Measurements from ENCODE around the gene C19orf25.
A peak's percentile ranks its signal among the peaks of the same experiment; 100 is the strongest.
"Not testable (repeated sequence)": the region's sequence is repeated elsewhere in the genome, so short reads cannot be mapped to it uniquely, and the experiment has no call there.

The C19orf25 gene

DNA sequence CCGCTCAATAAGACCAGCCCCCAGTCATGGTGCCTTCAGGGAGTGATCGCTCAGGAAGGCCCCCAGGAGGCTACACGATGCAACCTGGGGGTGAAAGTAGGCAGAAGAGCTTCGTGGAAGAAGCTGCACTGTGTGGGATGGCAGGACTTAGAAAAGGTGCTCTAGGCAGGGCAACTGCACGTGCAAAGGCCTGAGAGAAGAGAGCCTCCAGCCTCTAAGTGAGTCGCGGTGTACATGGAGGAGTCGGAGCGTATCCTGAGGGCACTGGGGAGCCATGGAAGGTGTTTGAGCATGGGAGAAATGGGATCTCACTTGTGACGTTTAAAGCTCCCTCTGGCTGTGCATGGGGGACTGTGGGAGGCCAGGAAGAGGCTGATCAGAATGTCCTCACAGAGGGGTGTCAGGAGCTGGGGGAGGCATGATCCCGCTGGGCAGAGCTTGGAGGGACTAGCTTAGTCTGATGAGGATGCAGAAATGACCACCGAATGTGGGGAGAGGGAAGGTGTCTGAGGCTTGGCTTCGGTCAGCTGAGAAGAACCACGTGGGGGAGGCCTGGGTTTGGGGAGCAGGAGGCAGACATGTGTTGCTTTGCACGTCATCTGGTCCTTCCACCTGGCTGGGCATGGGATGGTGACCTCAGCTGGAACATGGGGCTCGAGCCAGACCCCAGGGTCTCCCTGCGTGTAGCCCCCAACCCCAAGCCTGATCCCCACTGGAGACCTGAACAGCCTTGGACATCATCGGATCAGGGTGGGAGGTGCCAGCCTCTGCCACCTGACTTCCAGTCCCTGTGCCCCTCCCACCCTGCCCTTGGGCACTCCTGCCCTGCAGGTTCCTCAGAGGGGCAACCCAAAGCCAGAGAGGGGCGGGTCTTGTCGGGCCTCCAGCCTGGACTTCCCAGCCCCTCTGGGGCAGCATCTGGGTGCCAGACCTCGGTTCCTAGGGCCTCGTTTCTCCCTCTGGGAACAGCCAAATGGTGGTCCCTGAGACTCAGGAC is 28.0 kb downstream of the C19orf25 start:
- DNase-seq (ENCODE audit: insufficient read length, low spot score) (no peak), FAIRE-seq (no peak)

DNA sequence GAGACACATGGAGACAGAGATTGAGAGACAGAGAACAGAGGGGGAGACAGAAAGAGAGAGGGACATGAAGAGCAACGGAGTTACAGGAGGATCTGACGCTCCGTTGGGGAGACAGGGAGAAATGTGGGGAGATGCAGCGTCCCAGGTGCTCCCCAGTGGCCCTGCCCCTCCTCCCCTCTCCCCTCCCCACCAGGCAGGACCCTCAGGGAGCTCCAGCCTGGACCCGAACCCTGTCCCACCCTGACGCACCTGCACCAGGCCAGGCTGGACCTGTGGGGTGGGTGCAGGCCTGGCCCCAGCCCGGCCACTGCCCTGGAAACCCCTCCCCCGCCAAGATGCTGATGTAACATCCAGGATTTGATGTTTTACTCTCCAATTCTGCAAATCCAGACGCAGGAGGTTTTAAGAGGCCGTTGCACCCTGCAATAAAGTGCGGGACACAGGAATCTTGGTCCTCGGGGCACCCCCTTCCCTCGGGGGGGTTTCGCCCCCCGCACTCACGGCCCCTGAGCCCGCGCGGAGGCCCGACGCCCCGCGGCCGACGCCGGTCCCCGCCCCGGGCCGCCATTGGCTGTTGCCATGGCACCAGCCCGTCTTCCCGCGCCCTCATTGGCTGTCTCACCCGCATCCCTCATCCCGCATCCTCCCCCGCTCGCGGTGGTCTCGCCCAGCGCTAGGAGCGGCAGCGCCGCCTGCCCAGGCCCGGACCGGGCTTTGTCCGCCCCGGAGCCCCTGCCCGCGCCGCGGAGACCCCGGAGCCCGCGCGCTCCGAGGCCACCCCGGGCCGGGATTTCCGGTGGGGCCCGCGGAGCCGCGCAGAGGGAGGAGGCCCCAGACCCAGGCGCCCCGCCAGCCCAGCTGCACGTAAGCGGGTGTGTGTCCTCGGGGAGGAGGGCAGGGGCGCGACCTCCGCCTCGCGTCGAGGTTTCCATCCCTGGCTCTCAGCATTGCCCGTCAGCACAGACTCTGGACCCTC is 29.3 kb downstream of the C19orf25 start, which contains the start of gene APC2:
Gene APC2 (plus strand): TSS at position 655 of the 976 bp plus-strand sequence. CDS start 2,881 bp downstream, outside the sequence.
- FAIRE-seq (no peak), DNase-seq (ENCODE audit: insufficient read length, low spot score) (no peak)

DNA sequence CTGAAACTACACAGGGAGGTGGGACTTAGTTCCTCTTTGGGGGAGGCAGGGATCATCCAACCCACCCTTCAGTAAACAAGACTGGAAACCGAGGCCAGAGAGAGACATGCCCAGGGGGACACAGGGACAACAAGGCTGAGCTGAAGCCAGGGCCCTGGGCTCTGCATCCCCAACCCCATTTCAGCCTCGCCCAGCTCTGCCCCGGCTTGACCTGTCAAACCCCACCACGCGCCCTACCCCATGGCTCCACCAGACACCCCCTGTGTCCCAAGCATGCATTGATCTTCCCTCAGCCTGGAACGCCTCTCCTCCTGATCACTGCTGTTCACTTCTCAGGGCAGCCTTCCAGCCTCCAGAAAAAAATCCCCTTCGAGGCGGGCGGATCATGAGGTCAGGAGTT is 31.1 kb downstream of the C19orf25 start:
- DNase-seq (ENCODE audit: insufficient read length, low spot score) (no peak), FAIRE-seq (no peak)

DNA sequence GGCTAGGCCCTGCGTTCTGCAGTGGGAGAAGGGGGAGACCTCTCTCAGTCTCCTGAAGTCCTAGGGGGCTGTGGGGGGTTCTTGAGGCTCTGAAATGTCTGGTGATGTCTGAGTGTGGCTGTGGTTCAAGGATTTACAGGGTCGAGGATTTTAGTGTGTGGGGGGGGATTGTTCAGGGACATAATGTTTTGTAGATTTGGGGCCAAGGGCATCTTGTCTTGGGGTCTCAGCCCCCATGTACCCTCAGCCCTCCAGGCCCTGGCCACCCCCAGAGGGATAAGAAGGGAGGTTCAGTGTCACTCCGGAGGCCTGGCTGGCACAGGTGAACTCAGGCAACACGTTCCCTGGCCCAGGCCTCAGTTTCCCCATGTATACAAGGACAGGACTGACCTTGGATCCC is 31.5 kb downstream of the C19orf25 start:
- no peak for DNase-seq (ENCODE audit: insufficient read length, low spot score)
- no peak for FAIRE-seq

DNA sequence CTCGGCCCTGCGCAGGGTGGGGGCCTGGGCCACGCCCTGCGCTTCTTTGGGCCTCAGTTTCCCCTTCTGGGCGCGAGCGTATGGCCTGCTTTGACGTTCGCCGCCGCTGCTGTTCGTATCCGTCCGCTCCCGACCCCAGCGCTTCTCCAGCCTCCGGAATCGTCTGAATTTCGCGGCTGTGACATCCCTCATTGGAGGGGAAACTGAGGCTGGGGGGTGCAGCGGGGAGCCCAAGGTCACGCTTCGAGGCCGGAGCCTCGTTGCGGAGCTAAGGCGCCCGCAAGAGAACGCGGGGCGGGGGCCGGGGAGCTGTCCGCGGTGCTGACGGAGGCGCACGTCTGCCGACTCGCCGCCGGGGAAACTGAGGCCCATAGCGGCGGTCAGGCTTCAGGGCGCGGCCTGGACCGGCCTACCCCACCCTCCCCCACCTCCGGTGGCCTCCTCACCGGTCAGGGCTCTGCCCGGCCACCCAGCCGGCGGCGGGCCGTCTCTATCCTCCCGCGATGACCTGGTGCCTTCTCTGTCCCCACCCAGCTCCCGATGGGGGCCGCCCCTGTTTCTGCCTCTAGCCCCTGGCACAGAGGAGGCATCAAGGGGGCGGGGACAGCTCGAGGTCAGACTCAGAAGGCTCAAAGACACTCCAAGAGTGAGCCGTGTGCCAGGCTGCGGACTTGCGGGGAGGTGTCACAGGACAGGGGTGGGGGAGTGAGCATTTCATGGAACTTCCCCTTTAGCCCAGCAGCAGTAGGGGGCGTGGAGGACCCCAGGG is 32.1 kb downstream of the C19orf25 start:
- no peak for FAIRE-seq
- no peak for DNase-seq (ENCODE audit: insufficient read length, low spot score)

DNA sequence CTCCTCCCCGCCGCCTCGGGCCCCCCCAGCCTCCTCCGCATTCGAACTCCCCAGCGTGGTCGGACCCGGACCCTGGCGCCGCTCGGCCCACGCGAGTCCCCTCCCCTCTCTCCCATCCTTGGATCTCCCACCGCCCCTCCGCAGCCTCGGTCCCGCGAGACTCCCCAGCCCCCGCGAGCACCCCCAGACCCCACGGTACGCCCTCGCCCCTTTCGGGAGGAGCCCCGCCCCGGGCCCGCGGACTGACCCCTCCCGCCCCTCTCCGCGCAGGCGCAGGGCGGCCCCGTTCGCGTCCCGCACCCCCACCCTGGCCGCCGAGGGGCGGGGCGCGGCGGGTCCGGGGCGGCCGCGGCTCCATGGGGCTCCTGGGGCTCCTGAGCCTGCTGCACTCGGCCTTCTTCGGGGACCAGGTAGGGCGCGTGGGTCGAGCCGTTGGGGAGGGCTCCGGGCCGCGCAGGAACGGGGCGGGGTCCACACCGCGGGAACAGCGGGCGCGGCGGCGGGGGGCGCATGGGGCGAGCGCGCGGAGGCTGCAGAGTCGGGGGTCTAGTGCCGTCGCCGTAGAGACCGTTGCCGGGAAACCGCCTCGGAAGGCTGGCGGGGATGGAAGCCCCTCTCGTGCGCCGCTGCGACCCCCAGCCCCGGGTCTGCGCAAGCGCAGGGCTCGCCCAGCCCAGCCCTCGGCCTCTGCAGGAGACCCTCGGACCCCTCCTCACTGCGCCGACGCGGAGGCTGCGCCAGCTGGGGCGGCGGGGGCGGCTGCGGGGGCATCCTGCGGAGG is 32.9 kb downstream of the C19orf25 start:
- DNase-seq (ENCODE audit: insufficient read length, low spot score) (peak; percentile 86), FAIRE-seq (peak; percentile 51)

DNA sequence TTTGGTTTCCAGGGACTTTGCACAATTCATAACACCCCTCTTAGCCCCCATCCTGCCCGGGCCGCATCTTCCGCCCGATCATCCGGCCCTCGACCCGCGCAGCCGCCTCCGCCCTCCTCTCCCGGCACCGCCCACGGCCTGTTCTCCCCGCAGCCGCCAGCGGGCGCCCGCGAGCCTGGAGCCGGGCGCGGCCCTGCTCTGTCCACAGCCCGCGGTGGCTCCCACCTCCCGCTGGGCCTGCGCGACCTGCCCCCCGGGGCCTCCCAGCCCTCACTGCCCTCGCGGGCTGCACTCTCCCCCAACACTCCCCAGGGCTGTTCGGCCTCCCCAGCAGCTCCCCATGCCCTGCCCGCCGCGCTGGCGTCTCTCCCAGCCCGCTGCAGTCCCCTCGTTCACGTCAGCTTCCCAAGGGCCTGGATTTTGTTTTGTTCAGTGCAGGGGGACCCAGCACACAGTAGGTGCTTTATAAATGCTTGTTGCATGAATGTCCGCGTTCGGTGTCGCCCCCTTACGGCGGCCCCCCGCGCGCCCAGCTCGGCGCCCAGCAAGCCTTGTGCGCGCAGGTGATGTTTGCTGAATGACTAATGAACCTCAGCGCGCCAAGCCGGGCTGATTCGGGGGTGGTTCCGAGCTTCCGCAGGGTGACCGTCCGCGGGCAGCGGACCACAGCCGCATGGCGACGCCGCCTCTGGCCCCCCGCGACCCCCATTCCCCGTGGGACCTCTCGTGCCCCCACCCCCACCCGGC is 33.7 kb downstream of the C19orf25 start:
- peak; percentile 67 for FAIRE-seq
- peak; percentile 81 for DNase-seq (ENCODE audit: insufficient read length, low spot score)

DNA sequence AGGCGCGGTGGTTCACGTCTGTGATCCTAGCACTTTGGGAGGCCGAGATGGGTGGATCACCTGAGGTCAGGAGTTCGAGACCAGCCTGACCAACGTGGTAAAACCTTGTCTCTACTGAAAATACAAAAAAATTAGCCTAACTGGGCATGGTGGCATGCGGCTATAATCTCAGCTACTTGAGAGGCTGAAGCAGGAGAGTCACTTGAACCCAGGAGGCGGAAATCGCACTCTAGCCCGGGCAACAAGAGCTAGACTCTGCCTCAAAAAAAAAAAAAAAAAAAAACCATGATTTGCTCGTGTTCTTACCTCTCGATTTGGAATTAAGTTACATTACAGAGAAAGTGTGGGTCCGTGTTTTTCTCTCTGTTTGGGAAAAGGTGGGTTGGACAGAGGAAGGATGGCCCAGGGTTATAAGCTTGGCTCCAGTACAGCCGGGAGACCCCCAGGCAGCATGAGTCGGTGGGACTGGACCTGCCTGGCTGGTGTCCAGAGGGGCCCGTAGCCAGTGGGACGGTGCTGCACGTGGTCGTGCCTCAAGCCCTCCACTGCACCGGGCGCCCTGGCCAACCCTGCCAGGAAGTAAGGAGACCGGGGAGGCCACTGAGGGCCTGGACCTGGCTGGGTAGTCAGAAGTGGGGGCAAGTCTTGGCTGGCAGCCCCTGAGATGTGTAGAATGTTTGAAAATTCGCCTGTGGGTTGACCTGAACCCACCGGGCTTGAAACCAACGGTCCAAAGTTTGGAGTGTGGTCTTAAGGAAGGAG is 37.2 kb downstream of the C19orf25 start:
- no peak for FAIRE-seq
- DNase-seq (ENCODE audit: insufficient read length, low spot score), result no peak

DNA sequence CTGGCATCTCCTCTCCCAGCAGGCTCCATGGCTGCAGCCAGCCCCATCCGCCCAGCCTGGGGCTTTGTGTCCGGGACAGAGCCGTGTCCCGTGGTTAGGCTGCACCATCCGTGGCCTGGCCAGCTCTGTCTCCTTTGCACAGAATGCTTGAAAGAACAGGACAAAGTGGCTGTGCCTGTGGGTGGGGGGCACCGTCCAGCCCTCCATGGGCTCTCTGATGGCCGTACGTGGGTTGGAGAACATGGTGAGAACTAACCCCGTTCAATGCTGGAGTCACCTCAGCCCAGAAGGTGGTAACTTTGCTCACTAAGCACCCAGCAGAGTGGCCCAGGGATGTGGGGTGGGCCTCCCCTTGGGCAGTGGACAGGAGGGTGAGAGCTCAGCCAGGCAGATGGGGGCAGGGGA is 38.0 kb downstream of the C19orf25 start:
- FAIRE-seq, result no peak
- no peak for DNase-seq (ENCODE audit: insufficient read length, low spot score)

DNA sequence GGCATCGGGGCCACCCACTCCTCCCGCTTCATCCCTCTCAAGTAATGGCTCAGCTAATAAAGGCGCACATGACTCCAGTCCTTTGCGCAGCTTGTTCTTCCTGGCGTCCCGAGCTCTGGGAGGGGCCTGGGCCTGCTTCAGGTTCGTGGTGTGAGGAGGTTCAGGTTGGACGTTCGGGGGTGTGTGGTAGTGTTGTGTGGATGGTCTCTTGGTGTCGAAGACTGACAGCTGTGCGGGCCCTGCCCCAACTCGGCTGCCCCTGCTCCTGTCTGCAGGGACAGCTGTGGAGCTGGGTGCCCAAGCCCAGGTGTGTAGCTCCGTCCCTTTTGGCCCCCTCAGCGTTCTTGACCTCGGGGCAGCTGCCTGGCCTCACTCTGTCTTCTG is 38.6 kb downstream of the C19orf25 start:
- DNase-seq (ENCODE audit: insufficient read length, low spot score), result no peak
- FAIRE-seq, result no peak

DNA sequence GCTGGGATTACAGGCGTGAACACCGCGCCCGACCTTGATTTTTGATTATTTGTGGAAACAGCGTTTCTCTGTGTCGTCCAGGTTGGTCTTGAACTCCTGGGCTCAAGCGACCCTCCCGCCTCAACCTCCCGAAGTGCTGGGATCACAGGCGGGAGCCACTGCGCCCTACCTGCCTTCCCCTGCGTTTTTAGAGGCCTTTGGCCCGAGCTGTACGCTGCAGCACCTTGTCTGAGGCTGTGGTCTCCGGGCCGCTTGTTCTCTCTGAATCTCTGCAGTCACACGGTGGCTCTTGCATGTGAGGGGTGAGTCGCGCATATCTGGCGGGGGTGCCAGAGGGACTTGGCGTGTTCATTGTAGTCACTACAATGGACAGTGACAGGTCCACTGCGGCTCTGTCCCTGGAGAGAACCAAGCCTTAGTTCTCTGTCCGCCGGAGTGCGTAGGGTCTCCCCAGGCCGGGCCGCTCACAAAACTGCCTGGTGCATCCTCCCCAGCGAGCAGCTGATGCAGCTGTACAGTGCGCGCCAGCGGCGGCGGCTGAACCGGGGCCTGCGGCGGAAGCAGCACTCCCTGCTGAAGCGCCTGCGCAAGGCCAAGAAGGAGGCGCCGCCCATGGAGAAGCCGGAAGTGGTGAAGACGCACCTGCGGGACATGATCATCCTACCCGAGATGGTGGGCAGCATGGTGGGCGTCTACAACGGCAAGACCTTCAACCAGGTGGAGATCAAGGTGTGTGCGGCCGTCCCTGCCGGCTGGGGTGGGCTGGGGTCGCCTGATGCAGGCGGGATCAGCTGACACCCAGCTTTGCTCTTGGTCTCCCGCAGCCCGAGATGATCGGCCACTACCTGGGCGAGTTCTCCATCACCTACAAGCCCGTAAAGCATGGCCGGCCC is 39.2 kb downstream of the C19orf25 start:
- not testable (repeated sequence) for FAIRE-seq; DNase-seq (ENCODE audit: insufficient read length, low spot score)

DNA sequence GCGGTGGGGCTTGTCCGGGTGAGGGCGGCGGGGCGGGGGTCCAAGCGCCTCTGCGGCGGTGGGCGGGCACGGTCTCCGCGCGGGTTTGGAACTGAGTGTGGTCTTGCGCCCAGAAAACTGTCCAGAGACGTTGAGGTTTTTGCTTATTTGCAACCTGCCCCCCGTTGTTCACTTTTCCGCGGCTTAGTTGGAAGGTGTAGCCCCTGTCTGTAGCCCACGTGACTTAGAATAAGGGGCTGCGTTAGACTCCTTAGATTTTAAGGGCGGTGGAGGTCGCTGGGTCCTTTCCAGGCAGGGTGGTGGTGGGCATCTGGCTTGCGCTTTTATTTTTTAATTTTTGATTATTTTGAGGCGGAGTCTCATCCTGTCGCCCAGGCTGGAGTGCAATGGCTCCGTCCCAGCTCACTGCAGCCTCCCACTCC is 40.1 kb downstream of the C19orf25 start:
- FAIRE-seq (no peak), DNase-seq (ENCODE audit: insufficient read length, low spot score) (no peak)

DNA sequence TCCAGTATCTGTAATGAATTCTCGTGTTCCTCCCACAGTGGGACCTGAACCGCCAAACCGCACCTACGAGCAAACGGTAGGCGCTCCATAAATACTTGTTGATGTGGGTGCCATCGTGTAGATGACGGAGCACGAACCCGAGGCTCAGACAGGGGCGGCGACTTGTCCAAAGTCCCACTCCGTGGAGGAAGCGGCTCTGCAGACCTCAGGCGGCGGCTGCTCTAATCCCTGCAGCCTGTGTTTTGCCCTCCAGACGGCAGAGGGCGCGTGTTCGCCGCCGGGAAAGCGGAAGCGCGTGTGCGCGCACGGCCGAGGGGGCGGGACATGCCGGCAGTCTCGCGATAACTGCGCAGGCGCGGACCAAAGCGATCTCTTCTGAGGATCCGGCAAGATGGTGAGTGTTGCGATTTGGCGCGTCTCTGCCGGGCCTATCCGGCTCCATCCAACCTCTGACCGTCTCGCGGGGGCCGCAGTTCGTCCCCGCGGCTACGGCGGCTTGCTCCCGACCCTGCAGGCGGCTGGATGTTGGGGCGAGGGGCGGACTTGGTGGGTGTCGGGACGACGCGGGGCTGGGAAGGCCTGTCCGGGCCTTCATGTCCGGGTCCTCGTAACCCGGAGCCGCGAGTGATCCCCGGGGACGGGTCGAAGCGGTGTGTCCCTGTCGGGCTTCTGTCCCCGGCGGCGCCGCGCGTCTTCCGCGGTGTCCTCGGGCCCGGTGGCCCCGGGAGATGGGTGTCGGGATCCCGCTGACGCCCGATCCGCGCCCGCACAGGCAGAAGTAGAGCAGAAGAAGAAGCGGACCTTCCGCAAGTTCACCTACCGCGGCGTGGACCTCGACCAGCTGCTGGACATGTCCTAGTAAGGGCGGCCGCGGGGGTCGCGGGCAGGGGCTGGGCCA is 40.7 kb downstream of the C19orf25 start, which contains the start of gene RPS15:
Gene RPS15 (plus strand): TSS at position 362 of the 898 bp plus-strand sequence. CDS start 30 bp downstream, at position 392.
- DNase-seq (ENCODE audit: insufficient read length, low spot score), result peak; percentile 84
- FAIRE-seq, result peak; percentile 88

DNA sequence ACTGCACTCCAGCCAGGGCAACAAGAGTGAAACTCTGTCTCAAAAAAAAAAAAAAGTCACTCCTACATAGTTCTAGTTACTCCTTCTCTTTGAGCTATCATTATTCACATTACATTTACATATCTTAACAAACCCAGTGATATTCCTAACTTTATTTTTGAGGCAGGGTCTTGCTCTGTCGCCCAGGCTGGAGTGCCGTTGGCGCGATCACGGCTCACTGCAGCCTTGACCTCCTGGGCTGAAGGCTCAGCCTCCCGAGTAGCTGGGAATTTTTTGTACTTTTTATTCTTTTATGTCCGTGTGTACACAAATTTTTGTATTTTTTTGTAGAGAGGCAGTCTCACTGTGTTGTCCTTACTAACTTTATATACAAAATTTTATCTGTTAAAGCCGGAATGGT is 41.4 kb downstream of the C19orf25 start:
- FAIRE-seq, result no peak

DNA sequence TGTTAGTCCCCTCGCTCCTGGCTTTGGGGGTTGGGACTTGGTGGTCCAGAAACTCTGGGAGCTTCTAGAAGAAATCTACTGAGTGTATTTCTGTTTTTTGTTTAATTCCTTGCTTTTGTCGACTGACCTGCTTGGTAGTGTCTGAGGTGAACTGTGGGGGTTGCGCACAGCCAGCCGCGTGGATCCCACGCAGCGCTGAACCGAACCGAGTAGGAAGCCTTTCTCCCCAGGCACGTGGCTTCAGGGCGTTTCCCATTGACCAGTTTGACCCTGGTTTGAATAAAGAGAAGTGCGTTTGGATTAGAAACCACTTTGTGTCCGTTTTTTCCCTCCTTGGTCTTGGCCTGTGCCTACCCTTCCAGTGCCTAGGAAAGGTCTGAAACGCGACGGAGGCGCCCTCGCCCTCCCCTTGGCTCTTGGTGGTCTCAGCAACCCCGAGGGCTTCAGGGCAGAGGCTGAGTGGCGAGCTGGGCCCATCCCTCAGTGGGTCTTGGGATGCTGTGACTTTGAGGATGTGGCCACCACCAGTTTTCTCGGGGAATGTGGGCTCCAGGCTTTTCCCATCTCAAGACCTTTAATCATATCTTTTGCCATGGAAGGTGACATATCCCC is 43.5 kb downstream of the C19orf25 start:
- DNase-seq (ENCODE audit: insufficient read length, low spot score), result no peak
- no peak for FAIRE-seq

More for the DNA sequence above, 41.4 kb downstream of the C19orf25 start:
- no peak for DNase-seq (ENCODE audit: insufficient read length, low spot score)
